Right lobe of liver (tissue), 4 donors: Measurements from ENCODE around the gene EXOC1L.

Source experiments
- POLR2A ChIP-seq: fragments of 450-650 bp; IDR thresholded peaks from one replicate; pipeline ENCODE4 v1.6.1; 2017; ENCODE audit warnings: antibody characterized with exemption, mild to moderate bottlenecking
- TF ChIP-seq, protein P1 (sequence below), 4 donors: fragments of 200-600 bp in 3 of 4; fragments of 450-650 bp in 1 of 4; IDR thresholded peaks; one replicate each; pipeline versions ENCODE4 v1.5.1 to v1.8.0; 2016 to 2022; ENCODE audit warnings: antibody characterized with exemption in 4 of 4, mild to moderate bottlenecking in 2 of 4
- donor health status: DM: no; HTN: no; CAD: no.
- donor health status: DM: no; HTN: no; CAD: no.
- donor health status: DM: no; HTN: yes; CAD: no.

DNA sequence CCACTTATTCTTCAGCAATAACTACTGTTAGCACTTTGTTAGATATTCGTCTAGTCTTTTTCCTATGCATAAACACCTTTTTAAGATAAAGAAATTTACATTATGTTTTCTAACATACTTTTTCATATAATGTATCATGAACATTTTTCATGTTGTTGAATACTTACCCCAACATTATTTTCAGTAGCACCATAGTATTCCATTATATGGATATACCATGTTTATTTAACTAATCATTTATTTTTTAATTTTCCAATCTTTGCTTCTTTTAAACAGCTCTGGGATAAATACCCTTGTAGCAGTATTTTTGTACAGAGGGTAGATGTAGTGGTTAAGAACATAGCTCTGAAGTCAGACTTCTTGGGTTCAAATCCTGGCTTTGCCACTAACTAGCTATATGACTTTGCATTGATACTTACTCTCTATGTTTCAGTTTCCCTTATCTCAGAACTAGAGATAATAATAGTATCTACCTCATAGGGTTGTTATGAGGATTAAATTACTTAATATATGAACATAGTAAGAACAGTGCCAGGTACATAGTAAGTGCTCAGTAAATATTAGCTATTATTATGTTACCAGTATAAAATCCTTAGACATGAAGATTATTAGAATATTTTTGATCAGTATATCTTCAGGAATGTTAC, 45.1 kb downstream of the EXOC1L start:
- TF ChIP-seq POLR2A = no peak
- TF ChIP-seq, protein P1, sequence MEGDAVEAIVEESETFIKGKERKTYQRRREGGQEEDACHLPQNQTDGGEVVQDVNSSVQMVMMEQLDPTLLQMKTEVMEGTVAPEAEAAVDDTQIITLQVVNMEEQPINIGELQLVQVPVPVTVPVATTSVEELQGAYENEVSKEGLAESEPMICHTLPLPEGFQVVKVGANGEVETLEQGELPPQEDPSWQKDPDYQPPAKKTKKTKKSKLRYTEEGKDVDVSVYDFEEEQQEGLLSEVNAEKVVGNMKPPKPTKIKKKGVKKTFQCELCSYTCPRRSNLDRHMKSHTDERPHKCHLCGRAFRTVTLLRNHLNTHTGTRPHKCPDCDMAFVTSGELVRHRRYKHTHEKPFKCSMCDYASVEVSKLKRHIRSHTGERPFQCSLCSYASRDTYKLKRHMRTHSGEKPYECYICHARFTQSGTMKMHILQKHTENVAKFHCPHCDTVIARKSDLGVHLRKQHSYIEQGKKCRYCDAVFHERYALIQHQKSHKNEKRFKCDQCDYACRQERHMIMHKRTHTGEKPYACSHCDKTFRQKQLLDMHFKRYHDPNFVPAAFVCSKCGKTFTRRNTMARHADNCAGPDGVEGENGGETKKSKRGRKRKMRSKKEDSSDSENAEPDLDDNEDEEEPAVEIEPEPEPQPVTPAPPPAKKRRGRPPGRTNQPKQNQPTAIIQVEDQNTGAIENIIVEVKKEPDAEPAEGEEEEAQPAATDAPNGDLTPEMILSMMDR (IDR thresholded peaks at IDR 0.05) = no peak
